Parathyroid adenoma (tissue), 2 donors: ENCODE results near the gene POM121L2.

Source experiments
- H2AFZ ChIP-seq: fragments of 300-600 bp; sonication (generic); one replicate; pipeline ENCODE4 v1.7.0; 2017; ENCODE audit warnings: antibody characterized with exemption, mild to moderate bottlenecking
- H3K27ac ChIP-seq: fragments of 300-600 bp; sonication (generic); one replicate; pipeline ENCODE4 v1.7.0; 2017
- H3K27me3 ChIP-seq: fragments of 300-600 bp; sonication (generic); one replicate; pipeline ENCODE4 v1.7.0; 2017; ENCODE audit warnings: low read length; ENCODE audit not compliant: control insufficient read depth, insufficient read depth
- H3K36me3 ChIP-seq: fragments of 300-600 bp; sonication (generic); one replicate; pipeline ENCODE4 v1.7.0; 2017; ENCODE audit warnings: low read length; ENCODE audit not compliant: control insufficient read depth, insufficient read depth
- H3K4me1 ChIP-seq: fragments of 300-600 bp; sonication (generic); one replicate; pipeline ENCODE4 v1.7.0; 2017; ENCODE audit warnings: control low read depth
- H3K4me2 ChIP-seq: fragments of 300-600 bp; sonication (generic); one replicate; pipeline ENCODE4 v1.7.0; 2017; ENCODE audit warnings: low read length
- H3K4me3 ChIP-seq: fragments of 300-600 bp; sonication (generic); one replicate; pipeline ENCODE4 v1.7.0; 2017; ENCODE audit warnings: low read depth, low read length
- H3K79me2 ChIP-seq: fragments of 300-600 bp; sonication (generic); one replicate; pipeline ENCODE4 v1.7.0; 2017; ENCODE audit warnings: control low read depth
- H3K9ac ChIP-seq: fragments of 300-600 bp; sonication (generic); one replicate; pipeline ENCODE4 v1.7.0; 2017; ENCODE audit warnings: mild to moderate bottlenecking
- H3K9me3 ChIP-seq: fragments of 300-600 bp; sonication (generic); one replicate; pipeline ENCODE4 v1.7.0; 2017; ENCODE audit warnings: low read length; ENCODE audit not compliant: control insufficient read depth
- CTCF ChIP-seq: fragments of 300-600 bp; sonication (generic); IDR thresholded peaks from one replicate; pipeline ENCODE4 v1.7.0; 2017; ENCODE audit warnings: antibody characterized with exemption, mild to moderate bottlenecking
- donor health status: primary hyperparathyroidism.

Gene POM121L2

GRCh38 chr6:27295301-27296079 lies 16.6 kb downstream of the POM121L2 start:
- Histone ChIP-seq H3K79me2 (no peaks in the 10 kb centered on the region), H3K27me3 (peaks cover 19% of the 10 kb centered on the region), H3K9ac (no peak overlapping the region), H2AFZ (no peak overlapping the region), H3K4me3 (no peak overlapping the region), H3K4me1 (no peaks in the 10 kb centered on the region), H3K27ac (no peak overlapping the region), H3K9me3 (peaks cover 4% of the 10 kb centered on the region), H3K36me3 (no peaks in the 10 kb centered on the region), H3K4me2 (no peak overlapping the region)
- no peak for TF ChIP-seq CTCF

- H3K9ac ChIP-seq: no peak overlapping the region
- H3K9me3 ChIP-seq: peaks cover 4% of the 10 kb centered on the region
- no peak for TF ChIP-seq CTCF
- H3K4me3 ChIP-seq: no peak overlapping the region
- no peak overlapping the region for H2AFZ ChIP-seq
- no peak overlapping the region for H3K4me2 ChIP-seq
- no peak overlapping the region for H3K27ac ChIP-seq
- no peaks in the 10 kb centered on the region for H3K79me2 ChIP-seq
- peaks cover 29% of the 10 kb centered on the region for H3K27me3 ChIP-seq
- no peaks in the 10 kb centered on the region for H3K36me3 ChIP-seq
- no peaks in the 10 kb centered on the region for H3K4me1 ChIP-seq
These were observed 17.7 kb downstream of the POM121L2 start for GRCh38 chr6:27294409-27294808.

DNA sequence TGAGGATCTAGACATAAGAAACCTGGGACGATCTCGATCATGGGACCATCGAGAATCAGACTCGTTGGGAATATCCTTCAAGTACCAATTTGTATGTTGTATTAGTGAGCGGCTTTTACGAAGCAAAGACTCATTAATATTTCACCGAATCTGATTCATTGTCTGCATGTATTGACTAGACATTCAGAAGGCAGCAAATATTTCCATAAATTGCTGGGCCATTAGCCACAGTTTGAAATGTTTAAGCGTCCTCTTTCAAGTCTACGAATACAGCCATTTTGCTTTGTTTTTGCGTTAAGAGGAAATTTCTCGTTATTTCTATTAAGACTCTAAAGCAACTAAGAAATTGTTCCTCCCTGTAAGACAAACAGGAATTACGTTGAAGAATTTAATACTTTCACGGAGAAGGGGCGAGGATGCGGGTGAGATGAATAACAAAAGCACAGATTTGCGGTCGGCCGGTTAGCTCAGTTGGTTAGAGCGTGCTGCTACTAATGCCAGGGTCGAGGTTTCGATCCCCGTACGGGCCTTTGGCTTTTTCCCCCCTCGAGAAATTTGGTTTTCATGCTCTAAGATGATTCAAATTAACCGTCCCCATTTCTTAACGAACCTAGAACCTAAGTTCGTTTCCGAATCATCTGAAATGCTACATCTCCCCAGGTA lies 18.5 kb downstream of the POM121L2 start:
- Histone ChIP-seq H3K27me3 (peaks cover 30% of the 10 kb centered on the region), H3K36me3 (no peaks in the 10 kb centered on the region), H2AFZ (no peak overlapping the region), H3K4me1 (no peaks in the 10 kb centered on the region), H3K79me2 (no peaks in the 10 kb centered on the region), H3K27ac (no peak overlapping the region), H3K4me2 (no peak overlapping the region), H3K9ac (no peak overlapping the region), H3K9me3 (peaks cover 4% of the 10 kb centered on the region), H3K4me3 (no peak overlapping the region)
- TF ChIP-seq CTCF: no peak

- Histone ChIP-seq H3K27me3 (peaks cover 32% of the 10 kb centered on the region), H3K9ac (no peak overlapping the region), H3K79me2 (no peaks in the 10 kb centered on the region), H3K27ac (no peak overlapping the region), H3K4me1 (no peaks in the 10 kb centered on the region), H3K9me3 (peaks cover 7% of the 10 kb centered on the region), H3K4me2 (no peak overlapping the region), H2AFZ (no peak overlapping the region), H3K4me3 (no peak overlapping the region), H3K36me3 (no peaks in the 10 kb centered on the region)
- no peak for TF ChIP-seq CTCF
These were observed 21.2 kb downstream of the POM121L2 start for GRCh38 chr6:27290850-27291208.
